ENCODE data around the gene OR6X1.
"Not testable (repeated sequence)": the region's sequence is repeated elsewhere in the genome, so short reads cannot be mapped to it uniquely, and the experiment has no call there.

GRCh38 chr11:123712627-123713026, 41.7 kb downstream of the OR6X1 start:
- TF ChIP-seq, protein P1, sequence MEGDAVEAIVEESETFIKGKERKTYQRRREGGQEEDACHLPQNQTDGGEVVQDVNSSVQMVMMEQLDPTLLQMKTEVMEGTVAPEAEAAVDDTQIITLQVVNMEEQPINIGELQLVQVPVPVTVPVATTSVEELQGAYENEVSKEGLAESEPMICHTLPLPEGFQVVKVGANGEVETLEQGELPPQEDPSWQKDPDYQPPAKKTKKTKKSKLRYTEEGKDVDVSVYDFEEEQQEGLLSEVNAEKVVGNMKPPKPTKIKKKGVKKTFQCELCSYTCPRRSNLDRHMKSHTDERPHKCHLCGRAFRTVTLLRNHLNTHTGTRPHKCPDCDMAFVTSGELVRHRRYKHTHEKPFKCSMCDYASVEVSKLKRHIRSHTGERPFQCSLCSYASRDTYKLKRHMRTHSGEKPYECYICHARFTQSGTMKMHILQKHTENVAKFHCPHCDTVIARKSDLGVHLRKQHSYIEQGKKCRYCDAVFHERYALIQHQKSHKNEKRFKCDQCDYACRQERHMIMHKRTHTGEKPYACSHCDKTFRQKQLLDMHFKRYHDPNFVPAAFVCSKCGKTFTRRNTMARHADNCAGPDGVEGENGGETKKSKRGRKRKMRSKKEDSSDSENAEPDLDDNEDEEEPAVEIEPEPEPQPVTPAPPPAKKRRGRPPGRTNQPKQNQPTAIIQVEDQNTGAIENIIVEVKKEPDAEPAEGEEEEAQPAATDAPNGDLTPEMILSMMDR (IDR thresholded peaks at IDR 0.05), result not testable (repeated sequence)
- TF ChIP-seq POLR2A (IDR thresholded peaks at IDR 0.05), result not testable (repeated sequence)
